Activated CD4-positive, alpha-beta memory T cell treated with anti-CD3 and anti-CD28 coated beads for 36 hours (primary cell): Measurements from ENCODE around the gene EPB41L1. TPM values are rescaled to one million over a fixed set of nuclear protein-coding genes. Genes with fewer than 3 reads are reported as not detected.
A peak's percentile ranks its signal among the peaks of the same experiment; 100 is the strongest.

Source experiments
- CTCF ChIA-PET: fragments of 350-600 bp; sonication (Branson Sonifier 250); formaldehyde crosslinking; loops from one replicate; lab custom pipeline; 2021; ENCODE audit warnings: antibody characterized with exemption, inconsistent platforms; lab: Charles Lee
- POLR2A ChIA-PET: fragments of 350-600 bp; sonication (Branson Sonifier 250); formaldehyde crosslinking; loops from one replicate; lab custom pipeline; 2021; ENCODE audit warnings: antibody characterized with exemption; lab: Charles Lee
- DNase-seq: peaks from one replicate; pipeline ENCODE4 v3.0.0-alpha.2; 2020
- H3K27ac Mint-ChIP-seq: one replicate; pipeline ENCODE4 v1.8.0; 2021; ENCODE audit warnings: mixed read lengths
- H3K27me3 Mint-ChIP-seq: one replicate; pipeline ENCODE4 v1.8.0; 2021; ENCODE audit warnings: mixed read lengths
- H3K36me3 Mint-ChIP-seq: one replicate; pipeline ENCODE4 v1.8.0; 2021; ENCODE audit warnings: mixed read lengths
- H3K4me1 Mint-ChIP-seq: one replicate; pipeline ENCODE4 v1.8.0; 2021; ENCODE audit warnings: low read depth, mixed read lengths
- H3K4me3 Mint-ChIP-seq: one replicate; pipeline ENCODE4 v1.8.0; 2021; ENCODE audit warnings: mild to moderate bottlenecking, mixed read lengths
- H3K9me3 Mint-ChIP-seq: one replicate; pipeline ENCODE4 v1.8.0; 2021; ENCODE audit warnings: mixed read lengths
- intact Hi-C: fragments of 100-400 bp; cut with micrococcal nuclease; formaldehyde crosslinking; loops from one replicate; pipeline ENCODE4 v1.15.1; 2023
- total RNA-seq, 2 experiments: library from RNA; stranded (reverse); gene quantifications; one replicate each; pipeline ENCODE4 v1.2.3, GENCODE V29; 2021

EPB41L1 gene
- total RNA-seq, 2 experiments from 2014 or later = 0.36 to 0.88 TPM

DNA sequence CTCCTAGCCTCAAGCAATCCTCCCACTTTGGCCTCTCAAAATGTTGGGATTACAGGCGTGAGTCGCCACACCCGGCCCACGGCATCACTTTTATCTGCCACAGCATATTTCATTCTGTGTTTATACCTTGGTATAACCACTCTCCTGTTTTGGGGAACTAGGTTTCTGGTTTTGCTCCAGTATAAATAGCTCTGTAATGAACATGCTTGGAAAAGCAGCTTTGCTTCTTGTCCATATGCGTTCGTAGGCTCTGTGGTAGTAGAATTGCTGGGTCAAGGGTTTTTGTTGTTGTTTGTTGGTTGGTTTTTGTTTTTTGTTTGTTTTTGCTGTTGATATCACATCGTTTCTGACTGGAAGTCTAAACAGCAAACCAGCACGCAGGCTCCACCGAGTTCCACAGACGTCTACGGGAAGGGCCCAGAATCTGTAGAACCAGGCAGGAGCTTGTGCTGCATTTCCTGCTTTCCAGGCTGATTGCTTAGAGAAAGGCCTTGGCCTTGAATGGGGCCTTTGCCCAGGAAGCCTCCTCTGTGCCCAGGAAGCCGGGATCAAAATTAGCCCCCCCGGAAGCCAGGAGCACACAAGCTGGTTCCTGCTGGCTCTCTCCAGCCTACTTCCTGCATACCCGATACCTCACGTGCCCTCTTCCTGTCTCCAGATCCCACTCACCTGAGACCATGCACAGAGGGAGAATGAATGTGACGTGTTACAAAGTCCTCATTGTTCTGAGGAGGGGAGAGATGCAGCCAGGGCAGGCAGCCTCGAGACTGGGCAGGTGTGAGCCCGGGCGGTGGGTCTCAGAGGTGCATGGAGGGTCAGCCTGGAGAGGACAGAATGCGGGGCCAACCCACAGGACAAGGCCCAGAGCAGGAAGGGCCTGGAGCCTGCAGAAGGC lies 116.5 kb downstream of the EPB41L1 start:
- ChIA-PET POLR2A (no interaction called here), CTCF (interaction anchor here (0.8 to 4.3 kb wide), 3 partner anchors 129 to 169 kb away, joined by 3 to 31 read pairs (median 18); no protein-coding TSS in a partner anchor)
- H3K27ac Mint-ChIP-seq = no peak overlapping the region

GRCh38 chr20:36271639-36272546 lies 117.4 kb downstream of the EPB41L1 start:
- Mint-ChIP-seq H3K4me1 (no peaks in the 10 kb centered on the region), H3K4me3 (no peak overlapping the region), H3K9me3 (no peaks in the 10 kb centered on the region), H3K27me3 (peaks cover 8% of the 10 kb centered on the region), H3K36me3 (no peaks in the 10 kb centered on the region), H3K27ac (no peak overlapping the region)
- ChIA-PET CTCF (interaction anchor here (1.1 to 4.3 kb wide), 3 partner anchors 128 to 167 kb away, joined by 3 to 31 read pairs (median 18); no protein-coding TSS in a partner anchor), POLR2A (no interaction called here)
- no peak for DNase-seq
- intact Hi-C loops = no loop called here

More for the DNA sequence above, 116.5 kb downstream of the EPB41L1 start:
- intact Hi-C loops = no loop called here
- Mint-ChIP-seq H3K4me1 (no peaks in the 10 kb centered on the region), H3K4me3 (no peak overlapping the region), H3K9me3 (no peaks in the 10 kb centered on the region), H3K27me3 (peaks cover 8% of the 10 kb centered on the region), H3K36me3 (no peaks in the 10 kb centered on the region)
- no peak for DNase-seq

GRCh38 chr20:36272547-36273220 lies 118.1 kb downstream of the EPB41L1 start:
- no peak overlapping the region for H3K27ac Mint-ChIP-seq
- H3K27me3 Mint-ChIP-seq = peaks cover 8% of the 10 kb centered on the region
- POLR2A ChIA-PET = no interaction called here
- intact Hi-C loops = no loop called here
- H3K4me3 Mint-ChIP-seq = no peak overlapping the region
- CTCF ChIA-PET = interaction anchor here (0.8 to 4.3 kb wide), 8 partner anchors 70 to 482 kb away, joined by 3 to 31 read pairs (median 5); no protein-coding TSS in a partner anchor
- DNase-seq = no peak
- H3K36me3 Mint-ChIP-seq = no peaks in the 10 kb centered on the region
- no peaks in the 10 kb centered on the region for H3K9me3 Mint-ChIP-seq
- no peaks in the 10 kb centered on the region for H3K4me1 Mint-ChIP-seq

- Mint-ChIP-seq H3K27ac (no peak overlapping the region), H3K4me1 (no peaks in the 10 kb centered on the region), H3K36me3 (no peaks in the 10 kb centered on the region), H3K9me3 (no peaks in the 10 kb centered on the region), H3K4me3 (no peak overlapping the region), H3K27me3 (peaks cover 8% of the 10 kb centered on the region)
- ChIA-PET CTCF (interaction anchor here (0.5 to 4.3 kb wide), 8 partner anchors 69 to 481 kb away, joined by 3 to 31 read pairs (median 5); no protein-coding TSS in a partner anchor), POLR2A (no interaction called here)
- intact Hi-C loops = no loop called here
- peak; percentile 18 for DNase-seq
Observed at GRCh38 chr20:36273414-36274180, 119.1 kb downstream of the EPB41L1 start.

GRCh38 chr20:36274181-36274841 lies 119.8 kb downstream of the EPB41L1 start:
- no peak overlapping the region for H3K27ac Mint-ChIP-seq
- DNase-seq = no peak
- intact Hi-C loops = no loop called here
- no peaks in the 10 kb centered on the region for H3K36me3 Mint-ChIP-seq
- H3K9me3 Mint-ChIP-seq = no peaks in the 10 kb centered on the region
- peaks cover 8% of the 10 kb centered on the region for H3K27me3 Mint-ChIP-seq
- no peak overlapping the region for H3K4me3 Mint-ChIP-seq
- H3K4me1 Mint-ChIP-seq = no peaks in the 10 kb centered on the region
- ChIA-PET POLR2A (no interaction called here), CTCF (interaction anchor here (0.5 to 4.3 kb wide), 6 partner anchors 115 to 481 kb away, joined by 3 to 31 read pairs (median 6); no protein-coding TSS in a partner anchor)

DNA sequence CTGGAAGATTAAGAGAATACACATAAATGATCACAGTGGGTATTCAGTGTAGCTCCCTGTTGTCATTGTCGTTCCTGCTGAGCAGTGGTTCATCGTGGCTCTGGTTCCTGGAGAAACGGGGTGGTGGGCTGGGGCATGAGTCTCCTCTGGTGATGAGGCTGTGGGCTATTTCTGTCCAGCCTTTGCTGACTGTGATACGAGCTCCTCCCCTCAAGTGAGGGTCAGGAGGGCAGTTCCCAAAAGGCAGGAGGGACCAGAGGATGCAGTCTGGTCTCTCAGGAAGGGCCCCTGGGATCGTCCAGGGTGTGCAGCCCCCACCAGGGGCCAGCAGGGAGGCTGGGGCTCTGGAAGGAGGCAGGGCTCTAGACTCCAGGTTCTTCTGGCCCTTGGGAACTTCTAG lies 120.5 kb downstream of the EPB41L1 start:
- intact Hi-C loops = no loop called here
- Mint-ChIP-seq H3K9me3 (no peaks in the 10 kb centered on the region), H3K36me3 (no peaks in the 10 kb centered on the region), H3K27ac (no peak overlapping the region), H3K27me3 (peaks cover 8% of the 10 kb centered on the region), H3K4me3 (no peak overlapping the region), H3K4me1 (no peaks in the 10 kb centered on the region)
- ChIA-PET POLR2A (no interaction called here), CTCF (interaction anchor here (3.6 to 4.3 kb wide), 2 partner anchors 125 to 164 kb away, joined by 18 to 31 read pairs; no protein-coding TSS in a partner anchor)
- DNase-seq = no peak

- intact Hi-C loops = no loop called here
- no peak overlapping the region for H3K27ac Mint-ChIP-seq
- no peak overlapping the region for H3K4me3 Mint-ChIP-seq
- H3K27me3 Mint-ChIP-seq = peaks cover 14% of the 10 kb centered on the region
- no peaks in the 10 kb centered on the region for H3K4me1 Mint-ChIP-seq
- no peaks in the 10 kb centered on the region for H3K9me3 Mint-ChIP-seq
- ChIA-PET POLR2A (no interaction called here), CTCF (no interaction called here)
- H3K36me3 Mint-ChIP-seq = no peaks in the 10 kb centered on the region
- no peak for DNase-seq
Observed at GRCh38 chr20:36275441-36276189, 121.1 kb downstream of the EPB41L1 start.

GRCh38 chr20:36277546-36277945 lies 123.0 kb downstream of the EPB41L1 start:
- H3K4me3 Mint-ChIP-seq = no peak overlapping the region
- no peaks in the 10 kb centered on the region for H3K9me3 Mint-ChIP-seq
- ChIA-PET CTCF (interaction anchor here (1.0 kb wide), 1 partner anchor 162 kb away, joined by 3 read pairs; no protein-coding TSS in a partner anchor), POLR2A (no interaction called here)
- no peak for DNase-seq
- intact Hi-C loops = no loop called here
- no peaks in the 10 kb centered on the region for H3K4me1 Mint-ChIP-seq
- H3K27ac Mint-ChIP-seq = no peak overlapping the region
- H3K27me3 Mint-ChIP-seq = peaks cover 16% of the 10 kb centered on the region
- no peaks in the 10 kb centered on the region for H3K36me3 Mint-ChIP-seq

DNA sequence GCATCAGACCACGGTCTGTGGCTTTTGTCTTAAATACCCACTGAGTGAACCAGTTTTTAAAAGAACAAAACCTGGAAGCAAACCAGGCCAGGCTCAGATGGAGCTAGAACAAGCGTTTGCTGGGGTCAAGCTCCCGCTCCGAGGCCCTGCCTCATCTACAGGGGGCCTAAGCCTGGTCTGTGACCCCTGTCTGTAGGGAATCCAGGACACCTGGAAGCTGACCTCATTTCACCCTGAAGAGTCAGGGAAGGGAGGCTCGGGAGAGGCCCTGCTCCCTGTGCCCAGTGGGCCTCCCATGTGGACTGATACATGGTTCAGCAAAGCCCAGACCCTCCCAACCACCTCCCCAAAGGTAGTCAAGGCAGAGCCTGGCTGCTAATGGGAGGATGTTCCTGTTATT lies 124.8 kb downstream of the EPB41L1 start:
- ChIA-PET CTCF (no interaction called here), POLR2A (no interaction called here)
- Mint-ChIP-seq H3K27me3 (peaks cover 13% of the 10 kb centered on the region), H3K27ac (no peak overlapping the region), H3K4me1 (no peaks in the 10 kb centered on the region), H3K4me3 (no peak overlapping the region), H3K36me3 (no peaks in the 10 kb centered on the region), H3K9me3 (no peaks in the 10 kb centered on the region)
- no peak for DNase-seq
- intact Hi-C loops = no loop called here

DNA sequence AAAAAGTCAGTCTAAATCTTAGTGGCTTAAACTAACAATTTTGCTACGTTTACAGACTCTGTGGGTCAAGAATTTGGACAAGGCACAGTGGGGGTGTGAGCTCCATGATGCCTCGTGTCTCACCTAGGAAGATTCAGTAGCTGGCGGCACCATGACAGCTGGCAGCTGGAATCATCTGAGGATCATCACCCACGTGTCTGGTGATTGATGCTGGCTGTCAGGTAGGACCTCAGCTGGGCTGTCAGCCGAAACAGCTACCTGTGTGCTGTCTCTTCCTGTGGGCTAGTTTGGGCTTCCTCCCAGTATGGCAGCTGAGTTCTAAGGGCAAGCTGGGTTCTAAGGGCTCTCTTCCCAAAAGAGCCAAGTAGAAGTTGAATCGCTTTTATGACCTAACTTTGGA lies 125.2 kb downstream of the EPB41L1 start:
- Mint-ChIP-seq H3K9me3 (no peaks in the 10 kb centered on the region), H3K36me3 (no peaks in the 10 kb centered on the region), H3K4me1 (no peaks in the 10 kb centered on the region), H3K27ac (no peak overlapping the region), H3K27me3 (peaks cover 13% of the 10 kb centered on the region), H3K4me3 (no peak overlapping the region)
- POLR2A ChIA-PET = no interaction called here
- CTCF ChIA-PET = no interaction called here
- intact Hi-C loops = no loop called here
- no peak for DNase-seq
